ENCODE measurements around the gene BBS9.
"Not testable (repeated sequence)": the region's sequence is repeated elsewhere in the genome, so short reads cannot be mapped to it uniquely, and the experiment has no call there.

BBS9 gene

DNA sequence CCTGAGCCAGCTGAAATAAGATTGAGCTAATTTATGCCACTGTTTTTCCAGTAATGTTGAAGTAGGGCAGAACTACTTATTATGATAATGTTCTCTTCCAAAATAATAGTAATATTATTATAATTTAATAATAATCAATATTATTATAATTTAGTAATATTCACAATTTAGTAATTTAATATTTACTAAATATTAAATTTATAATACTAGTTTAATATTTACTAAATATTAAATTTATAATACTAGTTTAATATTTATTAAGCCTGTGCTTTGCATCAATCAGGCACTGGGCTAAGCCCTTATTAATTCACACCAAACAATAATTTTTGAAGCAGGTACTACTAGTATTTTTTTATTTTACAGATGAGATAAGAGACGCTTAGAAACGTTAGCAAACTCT is 170.1 kb downstream of the BBS9 start:
- H3K4me1 ChIP-seq (ENCODE audit: control insufficient read depth, insufficient read depth, low read length) = no peaks in the 10 kb centered on the region
- no peak overlapping the region for H3K4me3 ChIP-seq (ENCODE audit: insufficient read depth, low read depth, low read length)
- no peaks in the 10 kb centered on the region for H3K36me3 ChIP-seq (ENCODE audit: control insufficient read depth, insufficient read depth, low read length)
- no peaks in the 10 kb centered on the region for H3K27me3 ChIP-seq (ENCODE audit: control insufficient read depth, insufficient read depth, low read length, poor library complexity, severe bottlenecking)
- H3K27ac ChIP-seq (ENCODE audit: insufficient read depth, low read depth, low read length, poor library complexity, severe bottlenecking) = no peak overlapping the region
- 81 to 93% methylated on average over 2 of the region's 2 CpGs for WGBS, 2 experiments
- H3K9me3 ChIP-seq (ENCODE audit: control insufficient read depth, low read length) = no peaks in the 10 kb centered on the region

DNA sequence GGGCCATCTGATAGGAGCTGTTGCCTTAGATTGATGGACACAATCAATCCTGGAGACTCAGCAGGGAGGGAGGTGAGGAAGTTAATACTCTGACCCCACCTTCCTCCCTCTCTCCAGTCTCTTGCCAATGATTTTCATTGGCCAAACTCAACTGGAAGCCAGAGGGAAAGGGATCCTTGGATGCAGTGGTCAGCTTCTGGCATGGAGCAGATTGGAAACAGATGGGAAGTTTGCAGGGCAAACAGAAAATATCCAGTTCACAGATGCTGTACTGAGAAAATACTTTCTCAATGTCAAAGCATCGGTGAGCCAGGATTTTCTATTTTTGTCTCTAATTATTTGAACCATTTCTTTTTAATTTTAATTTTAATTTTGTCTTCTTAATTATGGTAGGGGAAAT is 170.8 kb downstream of the BBS9 start:
- Histone ChIP-seq H3K4me1 (ENCODE audit: control insufficient read depth, insufficient read depth, low read length) (no peaks in the 10 kb centered on the region), H3K36me3 (ENCODE audit: control insufficient read depth, insufficient read depth, low read length) (no peaks in the 10 kb centered on the region), H3K27ac (ENCODE audit: insufficient read depth, low read depth, low read length, poor library complexity, severe bottlenecking) (no peak overlapping the region), H3K4me3 (ENCODE audit: insufficient read depth, low read depth, low read length) (no peak overlapping the region), H3K27me3 (ENCODE audit: control insufficient read depth, insufficient read depth, low read length, poor library complexity, severe bottlenecking) (no peaks in the 10 kb centered on the region), H3K9me3 (ENCODE audit: control insufficient read depth, low read length) (no peaks in the 10 kb centered on the region)
- WGBS, 2 experiments = no CpG with 5 or more reads among the region's 1 CpG

DNA sequence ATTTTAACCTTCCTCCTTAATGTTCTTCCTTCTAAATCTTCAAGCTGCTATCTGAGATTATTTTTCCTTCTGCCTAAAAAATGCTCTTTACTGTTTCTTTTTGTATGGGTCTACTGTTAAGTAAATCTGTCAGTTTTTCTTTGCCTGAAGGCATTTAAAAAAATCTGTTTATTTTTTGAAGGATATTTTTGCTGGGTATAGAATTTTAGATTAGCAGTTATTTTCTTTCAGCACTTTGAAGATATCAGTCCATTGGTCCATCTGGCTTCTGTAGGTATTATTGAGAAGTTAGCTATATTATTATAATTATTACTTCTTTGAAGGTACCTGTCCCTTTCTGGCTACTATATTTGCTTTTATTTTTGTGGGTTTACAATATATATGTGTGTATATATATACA is 171.4 kb downstream of the BBS9 start:
- Histone ChIP-seq H3K9me3 (ENCODE audit: control insufficient read depth, low read length) (no peaks in the 10 kb centered on the region), H3K27me3 (ENCODE audit: control insufficient read depth, insufficient read depth, low read length, poor library complexity, severe bottlenecking) (no peaks in the 10 kb centered on the region), H3K27ac (ENCODE audit: insufficient read depth, low read depth, low read length, poor library complexity, severe bottlenecking) (no peak overlapping the region), H3K4me3 (ENCODE audit: insufficient read depth, low read depth, low read length) (no peak overlapping the region), H3K4me1 (ENCODE audit: control insufficient read depth, insufficient read depth, low read length) (no peaks in the 10 kb centered on the region), H3K36me3 (ENCODE audit: control insufficient read depth, insufficient read depth, low read length) (no peaks in the 10 kb centered on the region)

DNA sequence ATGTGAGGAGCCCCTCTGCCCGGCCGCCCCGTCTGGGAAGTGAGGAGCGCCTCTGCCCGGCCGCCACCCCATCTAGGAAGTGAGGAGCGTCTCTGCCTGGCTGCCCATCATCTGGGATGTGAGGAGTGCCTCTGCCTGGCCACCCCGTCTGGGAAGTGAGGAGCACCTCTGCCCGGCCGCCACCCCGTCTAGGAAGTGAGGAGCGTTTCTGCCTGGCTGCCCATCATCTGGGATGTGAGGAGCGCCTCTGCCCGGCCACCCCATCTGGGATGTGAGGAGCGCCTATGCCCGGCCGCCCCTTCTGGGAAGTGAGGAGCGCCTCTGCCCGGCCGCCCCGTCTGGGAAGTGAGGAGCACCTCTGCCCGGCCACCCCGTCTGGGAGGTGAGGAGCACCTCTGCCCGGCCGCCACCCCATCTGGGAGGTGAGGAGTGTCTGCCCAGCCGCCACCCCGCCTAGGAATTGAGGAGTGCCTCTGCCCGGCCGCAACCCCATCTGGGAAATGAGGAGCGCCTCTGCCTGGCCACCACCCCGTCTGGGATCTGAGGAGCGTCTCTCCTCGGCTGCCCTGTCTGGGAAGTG is 174.7 kb downstream of the BBS9 start:
- H3K4me1 ChIP-seq (ENCODE audit: control insufficient read depth, insufficient read depth, low read length); H3K4me3 ChIP-seq (ENCODE audit: insufficient read depth, low read depth, low read length); H3K27me3 ChIP-seq (ENCODE audit: control insufficient read depth, insufficient read depth, low read length, poor library complexity, severe bottlenecking); H3K27ac ChIP-seq (ENCODE audit: insufficient read depth, low read depth, low read length, poor library complexity, severe bottlenecking); H3K9me3 ChIP-seq (ENCODE audit: control insufficient read depth, low read length); H3K36me3 ChIP-seq (ENCODE audit: control insufficient read depth, insufficient read depth, low read length): not testable (repeated sequence)
- WGBS, 2 experiments = 95% methylated on average over 33 of the region's 33 CpGs

DNA sequence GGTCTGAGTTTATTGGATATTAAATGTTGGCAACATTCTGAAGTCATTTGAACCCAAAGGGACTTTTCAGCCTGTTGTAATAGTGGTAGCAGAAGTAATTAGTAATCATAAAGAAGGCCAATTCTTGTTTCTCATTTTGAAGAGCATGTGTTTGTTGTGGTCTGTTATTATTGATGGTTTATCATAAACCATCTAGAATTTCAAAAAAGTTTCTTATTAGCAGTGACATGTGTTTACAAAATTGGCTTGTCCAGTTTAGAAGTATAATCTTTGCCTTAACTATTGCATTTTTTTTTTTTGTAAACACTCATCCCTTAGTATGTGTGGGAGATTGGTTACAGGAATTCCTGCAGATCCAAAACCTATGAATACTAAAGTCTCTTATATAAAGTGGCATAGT is 177.8 kb downstream of the BBS9 start:
- Histone ChIP-seq H3K27ac (ENCODE audit: insufficient read depth, low read depth, low read length, poor library complexity, severe bottlenecking) (no peak overlapping the region), H3K9me3 (ENCODE audit: control insufficient read depth, low read length) (no peaks in the 10 kb centered on the region), H3K4me1 (ENCODE audit: control insufficient read depth, insufficient read depth, low read length) (no peaks in the 10 kb centered on the region), H3K4me3 (ENCODE audit: insufficient read depth, low read depth, low read length) (no peak overlapping the region), H3K27me3 (ENCODE audit: control insufficient read depth, insufficient read depth, low read length, poor library complexity, severe bottlenecking) (no peaks in the 10 kb centered on the region), H3K36me3 (ENCODE audit: control insufficient read depth, insufficient read depth, low read length) (no peaks in the 10 kb centered on the region)

DNA sequence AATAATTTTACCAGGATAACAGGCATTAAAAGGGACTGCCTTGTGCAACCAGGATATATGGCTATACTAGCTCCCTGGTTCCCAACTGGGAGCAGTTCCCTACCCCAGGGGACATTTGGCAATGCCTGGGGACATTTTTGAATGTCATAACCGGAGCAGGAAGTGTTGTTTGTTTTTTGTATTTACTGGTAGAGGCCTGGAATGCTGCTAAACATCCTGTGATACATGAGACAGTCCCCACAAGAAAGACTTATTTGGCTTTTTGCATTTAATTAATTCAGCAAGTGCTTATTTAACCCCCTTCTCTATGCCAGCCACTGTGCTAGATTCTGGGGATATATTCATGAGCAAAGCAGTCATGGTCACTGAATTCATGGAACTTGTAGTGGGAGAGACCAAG is 181.2 kb downstream of the BBS9 start:
- Histone ChIP-seq H3K4me3 (ENCODE audit: insufficient read depth, low read depth, low read length) (no peak overlapping the region), H3K27ac (ENCODE audit: insufficient read depth, low read depth, low read length, poor library complexity, severe bottlenecking) (no peak overlapping the region), H3K36me3 (ENCODE audit: control insufficient read depth, insufficient read depth, low read length) (no peaks in the 10 kb centered on the region), H3K9me3 (ENCODE audit: control insufficient read depth, low read length) (no peaks in the 10 kb centered on the region), H3K4me1 (ENCODE audit: control insufficient read depth, insufficient read depth, low read length) (no peaks in the 10 kb centered on the region), H3K27me3 (ENCODE audit: control insufficient read depth, insufficient read depth, low read length, poor library complexity, severe bottlenecking) (no peaks in the 10 kb centered on the region)
- WGBS, 2 experiments = 81 to 93% methylated on average over 1 of the region's 1 CpG

DNA sequence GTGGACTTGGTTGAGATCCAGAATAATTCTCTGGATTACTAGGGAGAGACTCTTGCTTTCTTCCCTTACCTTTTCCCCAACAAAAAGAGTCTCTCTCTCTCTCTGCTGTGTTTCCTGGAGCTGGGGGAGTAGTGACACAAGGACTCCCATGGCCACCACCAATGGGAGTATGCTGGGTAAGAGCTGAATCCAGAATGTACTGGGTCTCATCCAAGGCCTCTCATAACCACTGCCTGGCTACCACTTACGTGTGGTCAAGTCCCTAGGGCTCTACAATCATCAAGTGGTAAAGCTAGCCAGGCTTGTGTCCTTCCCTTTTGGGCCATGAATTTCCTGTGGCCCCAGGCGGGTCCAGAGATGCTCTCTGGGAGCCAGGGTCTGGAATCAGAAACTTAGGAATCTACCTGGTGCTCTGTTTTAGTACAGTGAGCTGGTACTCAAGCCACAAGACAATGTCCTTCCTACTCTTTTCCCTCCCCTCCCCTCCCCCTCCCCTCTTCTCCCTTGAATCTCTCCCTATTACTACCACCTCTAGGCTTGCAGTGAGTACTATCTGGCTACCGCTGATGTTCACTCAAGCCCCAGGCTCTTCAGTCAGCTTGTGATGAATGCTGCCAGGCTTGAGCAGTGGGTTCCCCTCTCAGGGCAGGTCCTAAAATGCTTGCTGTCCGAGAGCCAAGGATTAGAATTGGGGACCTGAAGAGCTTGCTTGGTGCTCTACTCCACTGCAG is 196.6 kb downstream of the BBS9 start:
- Histone ChIP-seq H3K27ac (ENCODE audit: insufficient read depth, low read depth, low read length, poor library complexity, severe bottlenecking) (no peak overlapping the region), H3K36me3 (ENCODE audit: control insufficient read depth, insufficient read depth, low read length) (no peaks in the 10 kb centered on the region), H3K4me1 (ENCODE audit: control insufficient read depth, insufficient read depth, low read length) (no peaks in the 10 kb centered on the region), H3K9me3 (ENCODE audit: control insufficient read depth, low read length) (no peaks in the 10 kb centered on the region), H3K27me3 (ENCODE audit: control insufficient read depth, insufficient read depth, low read length, poor library complexity, severe bottlenecking) (no peaks in the 10 kb centered on the region), H3K4me3 (ENCODE audit: insufficient read depth, low read depth, low read length) (no peak overlapping the region)
- 93% methylated on average over 4 of the region's 4 CpGs for WGBS, 2 experiments

DNA sequence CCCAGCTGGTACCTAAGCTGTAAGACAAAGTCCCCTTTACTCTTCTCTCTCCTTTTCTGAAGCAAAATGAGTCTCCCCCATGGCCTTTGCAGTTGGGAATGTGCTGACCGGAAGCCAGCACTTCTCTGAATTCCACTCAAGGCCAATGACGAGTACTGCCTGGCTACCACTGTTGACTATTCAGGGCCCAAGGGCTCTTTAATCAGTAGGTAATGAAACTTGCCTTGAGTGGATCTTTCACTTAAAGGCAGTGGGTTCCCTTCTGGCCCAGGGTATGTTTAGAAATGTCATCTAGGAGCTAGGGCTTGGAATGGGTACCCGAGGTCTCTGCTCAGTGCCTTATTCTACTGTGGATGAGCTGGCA is 197.1 kb downstream of the BBS9 start:
- WGBS, 2 experiments = 74 to 77% methylated on average over 3 of the region's 3 CpGs
- Histone ChIP-seq H3K27ac (ENCODE audit: insufficient read depth, low read depth, low read length, poor library complexity, severe bottlenecking) (no peak overlapping the region), H3K9me3 (ENCODE audit: control insufficient read depth, low read length) (no peaks in the 10 kb centered on the region)

DNA sequence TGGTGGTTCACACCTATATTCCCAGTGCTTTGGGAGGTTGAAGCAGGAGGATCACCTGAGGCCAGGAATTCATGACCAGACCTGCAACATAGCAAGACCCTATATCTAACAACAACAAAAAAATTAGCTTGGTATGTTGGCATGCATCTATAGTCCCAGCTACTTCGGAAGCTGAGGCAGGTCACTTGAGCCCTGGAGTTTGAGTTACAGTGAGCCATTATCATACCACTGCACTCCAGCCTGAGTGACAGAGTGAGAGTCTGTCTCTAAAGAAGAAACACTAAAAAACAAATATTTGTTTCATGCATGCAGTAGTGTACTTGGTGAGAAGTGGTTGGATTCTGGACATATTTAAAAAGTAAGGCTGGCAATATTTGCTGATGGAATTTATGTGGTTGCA is 198.1 kb downstream of the BBS9 start:
- no peak overlapping the region for H3K27ac ChIP-seq (ENCODE audit: insufficient read depth, low read depth, low read length, poor library complexity, severe bottlenecking)
- no peaks in the 10 kb centered on the region for H3K9me3 ChIP-seq (ENCODE audit: control insufficient read depth, low read length)
- H3K36me3 ChIP-seq (ENCODE audit: control insufficient read depth, insufficient read depth, low read length) = no peaks in the 10 kb centered on the region
- 95 to 100% methylated on average over 1 of the region's 1 CpG for WGBS, 2 experiments
- no peaks in the 10 kb centered on the region for H3K27me3 ChIP-seq (ENCODE audit: control insufficient read depth, insufficient read depth, low read length, poor library complexity, severe bottlenecking)
- no peak overlapping the region for H3K4me3 ChIP-seq (ENCODE audit: insufficient read depth, low read depth, low read length)
- H3K4me1 ChIP-seq (ENCODE audit: control insufficient read depth, insufficient read depth, low read length) = no peaks in the 10 kb centered on the region

More for the DNA sequence above, 197.1 kb downstream of the BBS9 start:
- Histone ChIP-seq H3K27me3 (ENCODE audit: control insufficient read depth, insufficient read depth, low read length, poor library complexity, severe bottlenecking) (no peaks in the 10 kb centered on the region), H3K4me3 (ENCODE audit: insufficient read depth, low read depth, low read length) (no peak overlapping the region), H3K36me3 (ENCODE audit: control insufficient read depth, insufficient read depth, low read length) (no peaks in the 10 kb centered on the region), H3K4me1 (ENCODE audit: control insufficient read depth, insufficient read depth, low read length) (no peaks in the 10 kb centered on the region)

DNA sequence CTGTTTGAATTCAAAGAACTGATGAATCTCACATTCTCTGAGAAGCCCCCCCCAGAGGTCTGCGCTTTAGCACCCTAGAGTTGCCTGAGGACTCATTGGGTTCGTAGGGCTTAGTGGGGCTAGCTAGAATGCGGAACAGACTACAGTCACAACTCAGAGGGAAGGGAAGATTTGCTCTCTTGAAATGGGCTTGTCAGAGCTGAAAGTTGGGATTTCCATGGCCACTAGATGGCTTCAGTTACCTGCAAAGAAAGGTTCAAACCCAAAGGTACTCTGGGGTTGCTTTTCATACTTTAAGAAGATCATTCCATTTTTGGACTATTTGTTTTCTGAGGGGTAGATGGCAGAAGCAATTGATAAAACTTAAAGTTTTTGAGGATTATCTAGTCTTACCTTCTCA is 205.0 kb downstream of the BBS9 start:
- H3K36me3 ChIP-seq (ENCODE audit: control insufficient read depth, insufficient read depth, low read length) = no peaks in the 10 kb centered on the region
- H3K4me1 ChIP-seq (ENCODE audit: control insufficient read depth, insufficient read depth, low read length) = no peaks in the 10 kb centered on the region
- H3K27ac ChIP-seq (ENCODE audit: insufficient read depth, low read depth, low read length, poor library complexity, severe bottlenecking) = no peak overlapping the region
- 50 to 57% methylated on average over 3 of the region's 3 CpGs for WGBS, 2 experiments
- H3K4me3 ChIP-seq (ENCODE audit: insufficient read depth, low read depth, low read length) = no peak overlapping the region
- H3K27me3 ChIP-seq (ENCODE audit: control insufficient read depth, insufficient read depth, low read length, poor library complexity, severe bottlenecking) = no peaks in the 10 kb centered on the region
- H3K9me3 ChIP-seq (ENCODE audit: control insufficient read depth, low read length) = no peaks in the 10 kb centered on the region

DNA sequence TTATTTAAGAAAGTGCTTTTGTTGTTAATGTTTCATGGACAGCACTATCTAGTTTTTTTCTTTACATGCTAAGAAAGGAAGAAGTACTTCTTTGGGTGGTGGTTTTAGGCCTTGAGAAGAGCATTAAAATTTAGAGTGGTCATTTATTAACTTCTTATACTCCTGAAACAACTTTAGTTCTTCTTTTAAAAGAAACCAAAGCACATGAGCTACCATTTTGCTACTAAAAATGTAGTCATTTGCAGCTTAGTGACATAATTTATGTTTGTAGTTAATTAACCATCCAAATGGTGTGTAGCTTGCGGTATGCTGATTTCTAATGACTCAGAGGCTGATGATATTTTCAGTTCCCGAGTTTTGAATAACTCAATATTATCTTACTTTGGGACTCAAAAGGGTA is 207.5 kb downstream of the BBS9 start:
- H3K36me3 ChIP-seq (ENCODE audit: control insufficient read depth, insufficient read depth, low read length) = no peaks in the 10 kb centered on the region
- no peaks in the 10 kb centered on the region for H3K27me3 ChIP-seq (ENCODE audit: control insufficient read depth, insufficient read depth, low read length, poor library complexity, severe bottlenecking)
- no peak overlapping the region for H3K27ac ChIP-seq (ENCODE audit: insufficient read depth, low read depth, low read length, poor library complexity, severe bottlenecking)
- no peaks in the 10 kb centered on the region for H3K9me3 ChIP-seq (ENCODE audit: control insufficient read depth, low read length)
- WGBS, 2 experiments = 92% methylated on average over 2 of the region's 2 CpGs; no CpG with 5 or more reads in 1 of the 2 experiments
- H3K4me3 ChIP-seq (ENCODE audit: insufficient read depth, low read depth, low read length) = no peak overlapping the region
- H3K4me1 ChIP-seq (ENCODE audit: control insufficient read depth, insufficient read depth, low read length) = no peaks in the 10 kb centered on the region

Measured in ectodermal cell (in vitro differentiated cells).